A549 treated with RU486 at 1 μM for 4 hours (cell line): ENCODE results near the gene PCSK2. TPM values are rescaled to one million over a fixed set of nuclear protein-coding genes. Genes with fewer than 3 reads are reported as not detected.

ENCODE experiments used
- total RNA-seq: library from RNA; stranded (reverse); fragments of 200-300 nt; extraction: Qiagen RNA extraction; gene quantifications from 5 replicates; pipeline ENCODE4 v1.2.3, GENCODE V29; 2022; ENCODE audit warnings: low read depth

PCSK2 gene, protein sequence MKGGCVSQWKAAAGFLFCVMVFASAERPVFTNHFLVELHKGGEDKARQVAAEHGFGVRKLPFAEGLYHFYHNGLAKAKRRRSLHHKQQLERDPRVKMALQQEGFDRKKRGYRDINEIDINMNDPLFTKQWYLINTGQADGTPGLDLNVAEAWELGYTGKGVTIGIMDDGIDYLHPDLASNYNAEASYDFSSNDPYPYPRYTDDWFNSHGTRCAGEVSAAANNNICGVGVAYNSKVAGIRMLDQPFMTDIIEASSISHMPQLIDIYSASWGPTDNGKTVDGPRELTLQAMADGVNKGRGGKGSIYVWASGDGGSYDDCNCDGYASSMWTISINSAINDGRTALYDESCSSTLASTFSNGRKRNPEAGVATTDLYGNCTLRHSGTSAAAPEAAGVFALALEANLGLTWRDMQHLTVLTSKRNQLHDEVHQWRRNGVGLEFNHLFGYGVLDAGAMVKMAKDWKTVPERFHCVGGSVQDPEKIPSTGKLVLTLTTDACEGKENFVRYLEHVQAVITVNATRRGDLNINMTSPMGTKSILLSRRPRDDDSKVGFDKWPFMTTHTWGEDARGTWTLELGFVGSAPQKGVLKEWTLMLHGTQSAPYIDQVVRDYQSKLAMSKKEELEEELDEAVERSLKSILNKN
- total RNA-seq, result not detected in 5 replicates

GRCh38 chr20:17226410-17227218, at the start of gene PCSK2:
Gene PCSK2, plus strand, starts transcription at chr20:17227040. Its CDS starts 266 bp downstream, at chr20:17227306.

GRCh38 chr20:17530716-17531664, 304.1 kb downstream of the PCSK2 start, which contains the start of gene BFSP1:
Gene BFSP1, minus strand, starts transcription at chr20:17531379. Its CDS starts 50 bp downstream, at chr20:17531329.

